D721Med (cell line): ENCODE data around the gene RTF1.

Source experiments
- DNase-seq: peaks from one replicate; pipeline ENCODE4 v3.0.0; 2011; ENCODE audit warnings: low spot score; ENCODE audit not compliant: insufficient read length
- FAIRE-seq: peaks from 2 replicates; lab custom pipeline; 2011; peaks lifted over from hg19 to GRCh38; lab: Jason Lieb, UNC
- TF ChIP-seq, protein P1 (sequence below): IDR thresholded peaks from 2 replicates; pipeline ENCODE4 v1.5.1; 2012; ENCODE audit warnings: mild to moderate bottlenecking, control low read depth; ENCODE audit not compliant: insufficient read depth; ENCODE audit errors: missing control alignments

Gene RTF1

DNA sequence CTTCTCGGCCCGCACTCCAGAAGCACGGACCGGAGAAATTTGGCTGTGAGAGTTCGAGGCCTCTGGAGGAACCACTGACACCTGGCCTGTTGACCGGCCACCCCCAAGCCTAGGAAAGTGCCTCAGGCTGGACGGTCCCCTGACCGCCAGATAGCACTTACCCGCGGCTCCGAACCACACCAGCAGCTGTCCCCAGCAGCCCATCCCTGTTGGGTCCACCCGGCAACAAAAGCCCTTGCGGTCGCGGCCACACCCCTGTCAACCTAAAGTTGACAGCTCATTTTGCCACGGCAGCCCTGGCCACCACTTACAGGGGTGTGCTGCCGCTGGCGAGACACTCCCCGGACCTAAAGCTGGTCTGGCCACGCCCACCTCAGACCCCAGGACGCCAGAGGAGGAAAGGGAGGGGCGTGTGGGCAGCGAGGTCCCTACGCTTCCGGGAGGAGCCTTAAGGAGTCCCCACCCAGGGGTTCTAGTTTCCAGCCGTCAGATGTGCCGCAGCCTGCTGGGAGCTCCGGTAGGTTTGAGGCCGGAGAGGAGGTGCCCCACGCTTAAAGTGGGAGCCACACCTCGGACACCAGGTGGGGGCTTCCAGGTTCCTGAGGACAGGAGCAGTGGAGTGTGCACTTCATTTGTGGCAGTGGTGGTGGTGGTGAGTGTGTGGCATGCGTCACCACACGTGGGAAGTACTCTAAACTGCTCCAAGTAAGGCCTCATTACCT lies 96.8 kb downstream of the RTF1 start, which contains the start of gene LTK:
Gene LTK (minus strand): TSS at position 322 of the 722 bp plus-strand sequence. CDS start 118 bp downstream, at position 204.
- TF ChIP-seq, protein P1, sequence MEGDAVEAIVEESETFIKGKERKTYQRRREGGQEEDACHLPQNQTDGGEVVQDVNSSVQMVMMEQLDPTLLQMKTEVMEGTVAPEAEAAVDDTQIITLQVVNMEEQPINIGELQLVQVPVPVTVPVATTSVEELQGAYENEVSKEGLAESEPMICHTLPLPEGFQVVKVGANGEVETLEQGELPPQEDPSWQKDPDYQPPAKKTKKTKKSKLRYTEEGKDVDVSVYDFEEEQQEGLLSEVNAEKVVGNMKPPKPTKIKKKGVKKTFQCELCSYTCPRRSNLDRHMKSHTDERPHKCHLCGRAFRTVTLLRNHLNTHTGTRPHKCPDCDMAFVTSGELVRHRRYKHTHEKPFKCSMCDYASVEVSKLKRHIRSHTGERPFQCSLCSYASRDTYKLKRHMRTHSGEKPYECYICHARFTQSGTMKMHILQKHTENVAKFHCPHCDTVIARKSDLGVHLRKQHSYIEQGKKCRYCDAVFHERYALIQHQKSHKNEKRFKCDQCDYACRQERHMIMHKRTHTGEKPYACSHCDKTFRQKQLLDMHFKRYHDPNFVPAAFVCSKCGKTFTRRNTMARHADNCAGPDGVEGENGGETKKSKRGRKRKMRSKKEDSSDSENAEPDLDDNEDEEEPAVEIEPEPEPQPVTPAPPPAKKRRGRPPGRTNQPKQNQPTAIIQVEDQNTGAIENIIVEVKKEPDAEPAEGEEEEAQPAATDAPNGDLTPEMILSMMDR: no peak
- FAIRE-seq (no peak), DNase-seq (peak; percentile 86)

DNA sequence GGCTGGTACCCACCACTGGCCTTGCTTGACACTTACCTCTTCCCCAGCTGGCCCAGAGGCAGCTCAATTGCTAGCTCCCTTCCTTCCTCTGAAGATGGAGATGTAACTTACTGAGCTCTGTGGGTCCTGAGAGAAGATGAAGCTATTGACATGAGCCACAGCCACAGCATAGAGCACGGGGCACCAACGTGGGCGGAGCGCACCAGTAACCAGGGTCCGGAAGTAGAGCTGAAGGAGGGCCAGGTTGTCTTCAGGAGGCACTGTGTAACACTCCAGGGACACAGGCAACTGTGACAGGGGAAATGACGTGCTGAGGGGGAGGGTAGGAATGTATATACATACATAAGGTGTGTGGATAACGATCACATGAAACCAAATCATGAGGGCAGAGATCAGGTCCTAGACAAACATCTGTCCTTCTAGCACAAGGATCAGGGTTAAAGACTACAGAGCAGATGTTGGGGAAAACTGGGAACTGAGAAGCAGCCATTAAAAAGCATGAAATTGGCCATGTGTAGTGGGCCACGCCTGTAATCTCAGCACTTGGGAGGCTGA lies 101.1 kb downstream of the RTF1 start:
- TF ChIP-seq, protein P1: no peak
- DNase-seq (no peak), FAIRE-seq (no peak)

DNA sequence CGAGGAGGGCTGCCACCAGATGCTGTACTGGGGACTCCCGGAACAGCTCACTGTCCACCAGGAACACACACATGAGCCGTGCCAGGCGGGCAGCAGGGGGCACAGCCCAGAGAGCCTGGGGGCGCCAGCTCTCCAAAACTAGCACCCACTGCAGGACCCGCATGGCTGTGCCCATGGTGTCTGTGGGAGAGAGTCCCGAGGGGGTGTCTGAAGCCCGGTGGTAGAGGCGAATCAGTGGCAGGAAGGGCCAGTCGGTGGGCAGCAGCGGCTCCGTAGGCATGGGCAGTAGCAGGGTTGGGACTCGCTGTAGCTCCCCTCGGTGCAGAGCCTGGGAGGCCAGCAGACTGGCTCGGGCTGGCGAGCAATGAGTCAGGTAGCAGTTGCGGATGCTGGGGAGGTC lies 103.7 kb downstream of the RTF1 start:
- TF ChIP-seq, protein P1: no peak
- DNase-seq (no peak), FAIRE-seq (no peak)

DNA sequence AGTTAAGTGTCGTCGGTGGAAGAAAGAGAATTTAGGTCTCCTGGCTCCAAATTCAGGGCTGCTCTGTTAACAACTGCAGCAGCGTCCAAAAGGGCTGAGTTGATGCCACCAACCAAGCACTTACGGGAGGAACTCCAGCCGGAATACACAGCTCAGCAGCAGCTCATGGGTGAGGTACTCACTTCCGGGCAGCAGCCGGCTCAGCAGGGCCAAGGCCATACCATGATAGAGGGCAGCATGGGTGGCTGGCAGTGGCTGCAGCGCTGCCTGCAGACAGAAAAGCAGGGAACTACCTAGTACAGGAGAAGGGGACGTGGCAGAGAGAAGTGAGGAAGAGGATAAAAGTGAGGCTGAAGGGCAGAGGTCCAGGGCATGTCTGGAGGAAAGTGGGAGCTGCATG lies 104.7 kb downstream of the RTF1 start:
- no peak for DNase-seq
- TF ChIP-seq, protein P1: no peak
- FAIRE-seq: no peak

DNA sequence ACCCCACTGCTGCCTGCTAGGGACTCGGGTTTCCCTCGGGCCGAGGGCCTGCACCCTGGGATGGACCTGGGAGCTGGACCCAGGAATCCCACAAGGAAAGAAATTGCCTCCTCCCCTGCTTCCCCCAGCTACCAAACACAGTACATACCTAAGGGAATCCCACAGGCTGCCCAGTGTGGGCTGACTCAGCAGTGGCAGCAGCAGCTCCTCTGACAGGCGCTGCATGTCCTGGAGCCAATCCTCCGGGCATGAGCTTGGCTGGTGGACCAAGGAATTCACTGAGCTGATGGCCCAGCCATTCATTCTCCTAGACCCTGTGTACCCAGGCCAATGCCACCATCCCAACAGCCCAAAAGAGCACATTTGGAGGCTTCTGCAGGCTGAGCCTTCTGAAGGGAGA lies 106.2 kb downstream of the RTF1 start:
- TF ChIP-seq, protein P1: no peak
- DNase-seq (no peak), FAIRE-seq (no peak)

DNA sequence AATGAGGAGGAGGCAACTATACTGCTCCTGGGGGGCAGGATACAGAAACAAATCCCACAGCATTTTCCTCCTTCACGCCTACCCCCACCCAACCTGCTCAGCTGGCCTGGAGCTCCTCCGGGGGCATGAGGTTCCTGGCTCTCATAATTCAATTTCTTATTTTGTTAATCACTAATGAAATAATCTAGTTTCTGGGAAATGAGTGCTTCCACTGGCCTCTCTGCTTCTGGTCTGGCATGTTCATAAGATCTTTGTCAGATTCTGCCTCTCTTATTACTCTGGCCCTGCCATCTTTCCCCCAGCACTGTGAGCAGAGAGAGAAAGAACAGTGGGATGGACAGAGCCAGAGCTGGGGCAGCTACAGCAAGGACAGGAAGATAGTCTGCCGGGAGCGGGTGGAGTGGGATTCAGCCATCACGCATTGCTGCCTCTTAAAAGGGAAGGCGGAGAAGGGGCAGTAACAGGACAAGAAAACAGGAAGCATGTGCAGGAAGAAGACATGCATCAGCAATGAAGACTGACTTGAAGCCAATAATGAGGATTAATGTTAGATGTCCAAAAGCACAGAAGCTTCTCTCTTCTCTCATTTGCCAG lies 113.6 kb downstream of the RTF1 start:
- no peak for FAIRE-seq
- TF ChIP-seq, protein P1: no peak
- DNase-seq: no peak
